ENCODE results near the gene ADGRE1. TPM values are rescaled to one million over a fixed set of nuclear protein-coding genes. Genes with fewer than 3 reads are reported as not detected.

ADGRE1 gene
- total RNA-seq, 2 experiments from 2014 or later = 1.2 to 1.6 TPM

DNA sequence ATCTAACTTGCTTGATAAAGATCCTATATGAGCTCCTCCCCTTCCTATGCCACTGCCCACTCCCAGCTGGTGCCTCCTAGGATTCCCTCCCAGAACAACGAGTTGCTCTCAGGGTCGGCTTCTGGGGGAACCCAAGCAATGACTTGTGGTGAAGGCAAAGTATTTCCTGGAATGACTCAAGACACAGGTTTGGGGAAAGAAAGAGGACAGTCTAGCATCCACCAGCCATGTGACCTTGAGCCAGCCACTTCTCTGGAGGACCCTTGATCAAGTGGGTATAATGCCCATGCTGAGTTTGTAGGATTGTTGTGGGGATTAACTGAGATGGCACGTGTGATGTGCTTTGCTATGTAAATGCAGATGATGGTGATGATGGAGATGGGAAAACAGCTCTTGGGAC, 100.9 kb downstream of the ADGRE1 start:
- H3K9me3 Mint-ChIP-seq = peaks cover 20% of the 10 kb centered on the region
- intact Hi-C loops (cut with micrococcal nuclease) = no loop called here
- POLR2A ChIA-PET = interaction anchor here (0.6 kb wide), 1 partner anchor 14 kb away, joined by 3 read pairs; no protein-coding TSS in a partner anchor
- TF ChIP-seq, protein P1, sequence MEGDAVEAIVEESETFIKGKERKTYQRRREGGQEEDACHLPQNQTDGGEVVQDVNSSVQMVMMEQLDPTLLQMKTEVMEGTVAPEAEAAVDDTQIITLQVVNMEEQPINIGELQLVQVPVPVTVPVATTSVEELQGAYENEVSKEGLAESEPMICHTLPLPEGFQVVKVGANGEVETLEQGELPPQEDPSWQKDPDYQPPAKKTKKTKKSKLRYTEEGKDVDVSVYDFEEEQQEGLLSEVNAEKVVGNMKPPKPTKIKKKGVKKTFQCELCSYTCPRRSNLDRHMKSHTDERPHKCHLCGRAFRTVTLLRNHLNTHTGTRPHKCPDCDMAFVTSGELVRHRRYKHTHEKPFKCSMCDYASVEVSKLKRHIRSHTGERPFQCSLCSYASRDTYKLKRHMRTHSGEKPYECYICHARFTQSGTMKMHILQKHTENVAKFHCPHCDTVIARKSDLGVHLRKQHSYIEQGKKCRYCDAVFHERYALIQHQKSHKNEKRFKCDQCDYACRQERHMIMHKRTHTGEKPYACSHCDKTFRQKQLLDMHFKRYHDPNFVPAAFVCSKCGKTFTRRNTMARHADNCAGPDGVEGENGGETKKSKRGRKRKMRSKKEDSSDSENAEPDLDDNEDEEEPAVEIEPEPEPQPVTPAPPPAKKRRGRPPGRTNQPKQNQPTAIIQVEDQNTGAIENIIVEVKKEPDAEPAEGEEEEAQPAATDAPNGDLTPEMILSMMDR (IDR thresholded peaks at IDR 0.05) = no peak
- no peaks in the 10 kb centered on the region for H3K27me3 Mint-ChIP-seq
- ATAC-seq (no peak), DNase-seq (no peak)
- no peak overlapping the region for H3K27ac Mint-ChIP-seq
- no peak overlapping the region for H3K4me3 Mint-ChIP-seq
- H3K4me1 Mint-ChIP-seq (ENCODE audit: low read depth) = peaks cover 2% of the 10 kb centered on the region
- H3K36me3 Mint-ChIP-seq (ENCODE audit: low read depth) = peaks cover 6% of the 10 kb centered on the region
- CTCF ChIA-PET = interaction anchor here (1.1 kb wide), 1 partner anchor 34 kb away, joined by 3 read pairs; no protein-coding TSS in a partner anchor

Other genes with a start within 250 kb of the ADGRE1 start
- gene TNFSF14, start 217.4 kb upstream of the ADGRE1 start, total RNA-seq = 10 to 100 TPM; 41.7 to 43.8 TPM
- 1 to 10 TPM in 1 of 2 experiments, under 1 TPM in 1; 0.34 to 1.1 TPM for gene C3, start 166.9 kb upstream of the ADGRE1 start, total RNA-seq
- gene GPR108, start 150.0 kb upstream of the ADGRE1 start, total RNA-seq = 10 to 100 TPM; 58.2 to 64.8 TPM
- 10 to 100 TPM; 33.8 to 34.3 TPM for gene TRIP10, start 147.9 kb upstream of the ADGRE1 start, total RNA-seq
- gene SH2D3A, start 120.1 kb upstream of the ADGRE1 start, total RNA-seq = 10 to 100 TPM; 20.6 to 20.9 TPM
- 10 to 100 TPM; 61.7 to 65.4 TPM for gene VAV1, start 114.9 kb upstream of the ADGRE1 start, total RNA-seq
- not detected for gene MBD3L2B, start 133.9 kb downstream of the ADGRE1 start, total RNA-seq
- not detected for gene MBD3L5, start 143.0 kb downstream of the ADGRE1 start, total RNA-seq
- gene MBD3L4, start 152.6 kb downstream of the ADGRE1 start, total RNA-seq = not detected
- gene MBD3L2, start 161.7 kb downstream of the ADGRE1 start, total RNA-seq = not detected
- gene MBD3L3, start 171.1 kb downstream of the ADGRE1 start, total RNA-seq = not detected
- 1 to 10 TPM; 6.2 to 7.7 TPM for gene ZNF557, start 182.1 kb downstream of the ADGRE1 start, total RNA-seq

All from activated CD8-positive, alpha-beta T cell treated with anti-CD3 and anti-CD28 coated beads for 36 hours (primary cell).